IPS-20b (cell line): ENCODE data around the gene ABHD12.

Experiments used
- H3K27ac ChIP-seq: one replicate; pipeline ENCODE4 v1.5.1; 2013; ENCODE audit warnings: low read length
- H3K27me3 ChIP-seq: 2 replicates; pipeline ENCODE4 v1.6.1; 2013; ENCODE audit warnings: mild to moderate bottlenecking, low read length, inconsistent platforms; ENCODE audit not compliant: insufficient read depth
- H3K36me3 ChIP-seq: 2 replicates; pipeline ENCODE4 v1.6.1; 2013; ENCODE audit warnings: low read depth, mild to moderate bottlenecking, inconsistent platforms, low read length, moderate library complexity; ENCODE audit not compliant: insufficient read depth
- H3K4me1 ChIP-seq: 2 replicates; pipeline ENCODE4 v1.6.1; 2013; ENCODE audit warnings: mild to moderate bottlenecking, control low read depth, inconsistent platforms, low read length, moderate library complexity; ENCODE audit not compliant: insufficient read depth
- H3K4me3 ChIP-seq: 2 replicates; pipeline ENCODE4 v1.5.1; 2013; ENCODE audit warnings: mild to moderate bottlenecking, low read length, inconsistent platforms
- H3K9ac ChIP-seq: 2 replicates; pipeline ENCODE4 v1.6.1; 2013; ENCODE audit warnings: low read depth, mild to moderate bottlenecking, inconsistent platforms, low read length, moderate library complexity
- H3K9me3 ChIP-seq: 2 replicates; pipeline ENCODE4 v1.6.1; 2013; ENCODE audit warnings: mild to moderate bottlenecking, low read depth, low read length, inconsistent platforms; ENCODE audit not compliant: insufficient read depth

Gene ABHD12

GRCh38 chr20:25280051-25280573 is 110.5 kb downstream of the ABHD12 start:
- peaks cover 68% of the 10 kb centered on the region for H3K36me3 ChIP-seq
- no peak overlapping the region for H3K4me3 ChIP-seq
- H3K27me3 ChIP-seq: no peaks in the 10 kb centered on the region
- no peak overlapping the region for H3K9ac ChIP-seq
- no peaks in the 10 kb centered on the region for H3K4me1 ChIP-seq
- H3K9me3 ChIP-seq: no peaks in the 10 kb centered on the region
- no peak overlapping the region for H3K27ac ChIP-seq

GRCh38 chr20:25279403-25279802 is 111.2 kb downstream of the ABHD12 start:
- Histone ChIP-seq H3K4me3 (no peak overlapping the region), H3K27me3 (no peaks in the 10 kb centered on the region), H3K9me3 (no peaks in the 10 kb centered on the region), H3K27ac (no peak overlapping the region), H3K4me1 (no peaks in the 10 kb centered on the region), H3K36me3 (peaks cover 68% of the 10 kb centered on the region), H3K9ac (no peak overlapping the region)

- Histone ChIP-seq H3K4me1 (no peaks in the 10 kb centered on the region), H3K27me3 (no peaks in the 10 kb centered on the region), H3K27ac (no peak overlapping the region), H3K9ac (no peak overlapping the region), H3K36me3 (peaks cover 68% of the 10 kb centered on the region), H3K4me3 (no peak overlapping the region), H3K9me3 (no peaks in the 10 kb centered on the region)
Observed at GRCh38 chr20:25278636-25279361, 111.8 kb downstream of the ABHD12 start.

- Histone ChIP-seq H3K4me3 (no peak overlapping the region), H3K9ac (no peak overlapping the region), H3K36me3 (peaks cover 62% of the 10 kb centered on the region), H3K9me3 (no peaks in the 10 kb centered on the region), H3K27me3 (no peaks in the 10 kb centered on the region), H3K4me1 (no peaks in the 10 kb centered on the region), H3K27ac (no peak overlapping the region)
Observed at GRCh38 chr20:25277941-25278521, 112.6 kb downstream of the ABHD12 start.

- Histone ChIP-seq H3K4me3 (no peak overlapping the region), H3K27ac (no peak overlapping the region), H3K27me3 (no peaks in the 10 kb centered on the region), H3K9ac (no peak overlapping the region), H3K9me3 (no peaks in the 10 kb centered on the region), H3K36me3 (peaks cover 67% of the 10 kb centered on the region), H3K4me1 (no peaks in the 10 kb centered on the region)
Observed at GRCh38 chr20:25277051-25277801, 113.4 kb downstream of the ABHD12 start.

GRCh38 chr20:25276533-25277050 is 114.0 kb downstream of the ABHD12 start:
- no peaks in the 10 kb centered on the region for H3K9me3 ChIP-seq
- no peaks in the 10 kb centered on the region for H3K27me3 ChIP-seq
- H3K27ac ChIP-seq: no peak overlapping the region
- no peak overlapping the region for H3K9ac ChIP-seq
- no peak overlapping the region for H3K4me3 ChIP-seq
- peaks cover 67% of the 10 kb centered on the region for H3K36me3 ChIP-seq
- H3K4me1 ChIP-seq: no peaks in the 10 kb centered on the region

GRCh38 chr20:25275813-25276532 is 114.7 kb downstream of the ABHD12 start:
- Histone ChIP-seq H3K4me3 (no peak overlapping the region), H3K9me3 (no peaks in the 10 kb centered on the region), H3K4me1 (no peaks in the 10 kb centered on the region), H3K36me3 (peaks cover 70% of the 10 kb centered on the region), H3K9ac (no peak overlapping the region), H3K27ac (no peak overlapping the region), H3K27me3 (no peaks in the 10 kb centered on the region)

- Histone ChIP-seq H3K27me3 (no peaks in the 10 kb centered on the region), H3K36me3 (peaks cover 67% of the 10 kb centered on the region), H3K9ac (no peak overlapping the region), H3K4me3 (no peak overlapping the region), H3K4me1 (no peaks in the 10 kb centered on the region), H3K27ac (no peak overlapping the region), H3K9me3 (no peaks in the 10 kb centered on the region)
Observed at GRCh38 chr20:25274891-25275812, 115.5 kb downstream of the ABHD12 start.

- no peak overlapping the region for H3K4me3 ChIP-seq
- H3K27me3 ChIP-seq: no peaks in the 10 kb centered on the region
- H3K36me3 ChIP-seq: peaks cover 64% of the 10 kb centered on the region
- H3K27ac ChIP-seq: no peak overlapping the region
- H3K9ac ChIP-seq: no peak overlapping the region
- no peaks in the 10 kb centered on the region for H3K4me1 ChIP-seq
- H3K9me3 ChIP-seq: no peaks in the 10 kb centered on the region
Observed at GRCh38 chr20:25274481-25274880, 116.2 kb downstream of the ABHD12 start.

- Histone ChIP-seq H3K9me3 (no peaks in the 10 kb centered on the region), H3K4me3 (no peak overlapping the region), H3K36me3 (peaks cover 72% of the 10 kb centered on the region), H3K27ac (no peak overlapping the region), H3K9ac (no peak overlapping the region), H3K4me1 (no peaks in the 10 kb centered on the region), H3K27me3 (no peaks in the 10 kb centered on the region)
Observed at GRCh38 chr20:25273541-25274358, 116.9 kb downstream of the ABHD12 start.
